Measurements from ENCODE around the gene TTYH2.

TTYH2 gene

GRCh38 chr17:74240618-74241205 lies 27.3 kb downstream of the TTYH2 start:
- Histone ChIP-seq H2AFZ (ENCODE audit: low read depth, low read length, severe bottlenecking) (no peak overlapping the region), H3K9me2 (replicated peaks; ENCODE audit: insufficient read depth, low read length) (no peaks in the 10 kb centered on the region), H3K27ac (ENCODE audit: low read depth, low read length) (no peak overlapping the region), H3K27me3 (ENCODE audit: low read length) (no peaks in the 10 kb centered on the region), H3K4me2 (ENCODE audit: low read depth, low read length, poor library complexity, severe bottlenecking) (no peak overlapping the region), H3K36me3 (ENCODE audit: low read length) (no peaks in the 10 kb centered on the region), H3K79me2 (ENCODE audit: insufficient read depth, low read length) (no peaks in the 10 kb centered on the region), H4K20me1 (ENCODE audit: low read depth, low read length) (no peaks in the 10 kb centered on the region), H3K9me3 (ENCODE audit: insufficient read depth, low read length) (no peaks in the 10 kb centered on the region), H3K4me3 (ENCODE audit: insufficient read depth, low read length, poor library complexity, severe bottlenecking) (no peak overlapping the region), H3F3A (ENCODE audit: insufficient read depth) (no peaks in the 10 kb centered on the region), H3K9ac (ENCODE audit: low read length) (no peak overlapping the region)
- TF ChIP-seq CTCF (IDR thresholded peaks at IDR 0.05; ENCODE audit: insufficient read depth, low read length, poor library complexity, severe bottlenecking), result no peak
- TF ChIP-seq EZH2phosphoT487 (conservative IDR thresholded peaks at IDR 0.05; ENCODE audit: low read length), result no peak

- TF ChIP-seq CTCF (IDR thresholded peaks at IDR 0.05; ENCODE audit: insufficient read depth, low read length, poor library complexity, severe bottlenecking), result no peak
- TF ChIP-seq EZH2phosphoT487 (conservative IDR thresholded peaks at IDR 0.05; ENCODE audit: low read length), result no peak
- Histone ChIP-seq H3K4me3 (ENCODE audit: insufficient read depth, low read length, poor library complexity, severe bottlenecking) (no peak overlapping the region), H3K27me3 (ENCODE audit: low read length) (no peaks in the 10 kb centered on the region), H3K79me2 (ENCODE audit: insufficient read depth, low read length) (no peaks in the 10 kb centered on the region), H3K4me2 (ENCODE audit: low read depth, low read length, poor library complexity, severe bottlenecking) (no peak overlapping the region), H3F3A (ENCODE audit: insufficient read depth) (no peaks in the 10 kb centered on the region), H3K36me3 (ENCODE audit: low read length) (no peaks in the 10 kb centered on the region), H3K9me2 (replicated peaks; ENCODE audit: insufficient read depth, low read length) (no peaks in the 10 kb centered on the region), H3K9ac (ENCODE audit: low read length) (no peak overlapping the region), H2AFZ (ENCODE audit: low read depth, low read length, severe bottlenecking) (no peak overlapping the region), H3K9me3 (ENCODE audit: insufficient read depth, low read length) (no peaks in the 10 kb centered on the region), H3K27ac (ENCODE audit: low read depth, low read length) (no peak overlapping the region), H4K20me1 (ENCODE audit: low read depth, low read length) (no peaks in the 10 kb centered on the region)
Measured at GRCh38 chr17:74241431-74241830, 28.1 kb downstream of the TTYH2 start.

GRCh38 chr17:74241847-74242246 lies 28.5 kb downstream of the TTYH2 start:
- Histone ChIP-seq H3K36me3 (ENCODE audit: low read length) (no peaks in the 10 kb centered on the region), H3K9me3 (ENCODE audit: insufficient read depth, low read length) (no peaks in the 10 kb centered on the region), H3F3A (ENCODE audit: insufficient read depth) (no peaks in the 10 kb centered on the region), H3K9ac (ENCODE audit: low read length) (no peak overlapping the region), H3K27me3 (ENCODE audit: low read length) (no peaks in the 10 kb centered on the region), H2AFZ (ENCODE audit: low read depth, low read length, severe bottlenecking) (no peak overlapping the region), H4K20me1 (ENCODE audit: low read depth, low read length) (no peaks in the 10 kb centered on the region), H3K27ac (ENCODE audit: low read depth, low read length) (no peak overlapping the region), H3K79me2 (ENCODE audit: insufficient read depth, low read length) (no peaks in the 10 kb centered on the region), H3K4me2 (ENCODE audit: low read depth, low read length, poor library complexity, severe bottlenecking) (no peak overlapping the region), H3K9me2 (replicated peaks; ENCODE audit: insufficient read depth, low read length) (no peaks in the 10 kb centered on the region), H3K4me3 (ENCODE audit: insufficient read depth, low read length, poor library complexity, severe bottlenecking) (no peak overlapping the region)
- no peak for TF ChIP-seq CTCF (IDR thresholded peaks at IDR 0.05; ENCODE audit: insufficient read depth, low read length, poor library complexity, severe bottlenecking)
- no peak for TF ChIP-seq EZH2phosphoT487 (conservative IDR thresholded peaks at IDR 0.05; ENCODE audit: low read length)
